ENCODE data around the gene ZBTB20. TPM values are rescaled to one million over a fixed set of nuclear protein-coding genes. Genes with fewer than 3 reads are reported as not detected.

Gene ZBTB20
- polyA plus RNA-seq, 1 donor = 2.6 TPM

DNA sequence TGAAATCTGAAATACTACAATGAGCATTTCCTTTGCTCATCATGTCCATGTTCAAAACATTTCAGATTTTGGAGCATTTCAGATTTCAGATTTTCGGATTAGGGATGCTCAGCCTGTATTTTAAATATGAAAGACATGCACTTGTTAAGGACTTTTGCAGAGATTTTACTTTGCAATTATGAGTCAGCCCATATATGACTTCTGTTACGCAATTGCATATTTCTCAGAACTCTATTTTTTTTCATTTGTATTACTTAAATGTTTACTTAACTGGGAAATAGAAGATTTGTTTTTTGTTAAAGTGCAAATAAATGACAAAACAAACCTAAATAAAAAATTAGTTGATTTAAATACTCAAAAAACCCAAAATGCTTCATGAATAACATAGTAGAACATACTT lies 376.2 kb downstream of the ZBTB20 start:
- DNase-seq (ENCODE audit: low read depth) = no peak

DNA sequence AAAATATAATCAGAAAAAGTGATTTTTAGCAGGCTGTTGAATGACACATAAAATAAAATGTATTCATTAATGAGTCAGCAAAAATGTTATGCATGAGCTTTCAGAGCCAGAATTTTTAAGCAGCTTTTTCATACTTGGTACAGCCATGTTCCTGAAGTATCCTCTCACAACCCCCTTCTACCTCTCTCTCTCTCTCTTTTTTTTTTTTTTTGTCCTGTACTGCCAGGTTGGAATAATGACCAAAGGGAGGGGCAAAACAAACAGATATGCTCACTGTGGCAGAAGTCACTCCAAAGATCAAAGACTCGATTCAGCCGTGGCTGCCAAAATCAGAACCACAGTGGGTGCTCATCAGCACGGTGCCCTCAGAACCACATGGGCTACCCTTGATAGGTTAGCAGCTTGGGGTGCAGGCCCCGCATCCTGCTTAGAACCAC lies 383.0 kb downstream of the ZBTB20 start:
- DNase-seq (ENCODE audit: low read depth) = no peak

GRCh38 chr3:114762144-114762543 lies 384.9 kb downstream of the ZBTB20 start:
- no peak for DNase-seq (ENCODE audit: low read depth)

DNA sequence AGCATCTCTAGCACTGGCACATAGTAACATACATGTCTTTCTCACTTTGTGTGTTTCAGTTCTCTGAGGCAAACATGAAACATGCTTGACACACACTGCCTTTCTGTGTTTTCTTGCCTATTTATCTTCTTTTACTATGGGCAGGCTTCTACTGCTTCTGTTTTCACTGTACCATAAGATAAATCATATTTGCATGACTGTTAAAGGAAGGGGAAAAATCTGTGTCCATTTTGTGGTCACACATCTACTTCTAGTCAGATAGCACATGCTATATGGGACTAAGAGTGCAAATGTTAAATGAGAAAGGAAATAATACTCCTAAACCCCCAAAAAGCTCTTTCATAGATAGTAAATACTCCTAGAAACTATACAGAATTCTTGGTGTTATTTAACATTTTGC lies 386.4 kb downstream of the ZBTB20 start:
- DNase-seq (ENCODE audit: low read depth) = no peak

- no peak for DNase-seq (ENCODE audit: low read depth)
These were observed 388.0 kb downstream of the ZBTB20 start for GRCh38 chr3:114758831-114759699.

- no peak for DNase-seq (ENCODE audit: low read depth)
These were observed 390.4 kb downstream of the ZBTB20 start for GRCh38 chr3:114756506-114757279.

DNA sequence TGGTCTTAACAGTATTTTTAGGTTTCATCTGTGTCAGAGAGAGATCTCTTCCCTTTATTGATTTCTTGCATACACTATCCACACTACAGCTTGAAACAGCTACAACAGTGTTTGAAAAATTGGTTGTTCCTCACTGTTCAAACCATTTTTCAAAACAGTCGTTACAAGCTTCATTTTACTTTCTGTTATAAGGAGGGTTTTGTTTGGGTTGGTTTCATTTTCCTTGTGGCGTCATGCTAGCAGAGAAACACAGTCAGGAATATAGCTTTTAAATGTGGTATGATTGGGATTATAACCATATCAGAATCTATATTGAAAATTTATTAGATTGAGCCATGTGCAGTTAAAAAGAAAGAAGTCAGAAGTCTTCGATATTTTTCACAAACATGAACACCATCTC lies 400.6 kb downstream of the ZBTB20 start:
- DNase-seq (ENCODE audit: low read depth) = no peak

GRCh38 chr3:114745322-114746240 lies 401.5 kb downstream of the ZBTB20 start:
- DNase-seq (ENCODE audit: low read depth) = no peak

DNA sequence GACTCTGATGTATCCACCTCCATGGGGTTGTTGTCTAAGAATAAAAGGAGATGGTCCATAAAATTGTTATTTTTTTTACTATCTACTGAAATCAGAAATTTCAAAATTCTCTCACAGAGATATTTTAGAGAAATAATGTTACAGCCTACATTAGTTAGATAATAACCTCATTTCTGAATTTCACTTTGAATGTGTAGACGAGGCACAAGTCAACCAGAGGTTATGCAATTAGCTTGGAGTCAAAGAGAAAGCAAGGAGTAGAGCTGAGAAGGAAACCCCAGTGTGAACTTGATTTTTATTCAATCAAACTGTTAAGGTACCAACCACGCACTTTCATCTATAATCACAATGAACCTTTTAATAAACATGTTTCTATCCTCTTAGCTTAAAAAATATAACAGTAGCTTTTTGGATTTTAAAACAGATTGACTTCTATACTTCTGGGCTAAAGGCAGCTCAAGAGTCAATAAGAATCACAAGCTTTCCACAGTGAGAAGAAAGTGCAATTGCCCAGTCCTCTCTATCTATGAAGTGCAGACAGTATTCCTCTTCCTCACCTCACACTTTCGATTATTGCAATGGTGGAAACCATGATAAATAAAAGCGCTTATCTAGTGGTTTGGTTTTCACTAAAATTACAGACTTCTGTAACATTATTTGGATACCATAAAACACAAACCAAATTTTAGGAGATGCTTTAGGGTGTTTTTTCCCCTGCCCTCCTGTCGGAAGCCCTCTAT lies 403.2 kb downstream of the ZBTB20 start:
- DNase-seq (ENCODE audit: low read depth) = no peak

GRCh38 chr3:114741066-114741465 lies 406.0 kb downstream of the ZBTB20 start:
- no peak for DNase-seq (ENCODE audit: low read depth)

- DNase-seq (ENCODE audit: low read depth) = no peak
These were observed 407.5 kb downstream of the ZBTB20 start for GRCh38 chr3:114739627-114740026.

DNA sequence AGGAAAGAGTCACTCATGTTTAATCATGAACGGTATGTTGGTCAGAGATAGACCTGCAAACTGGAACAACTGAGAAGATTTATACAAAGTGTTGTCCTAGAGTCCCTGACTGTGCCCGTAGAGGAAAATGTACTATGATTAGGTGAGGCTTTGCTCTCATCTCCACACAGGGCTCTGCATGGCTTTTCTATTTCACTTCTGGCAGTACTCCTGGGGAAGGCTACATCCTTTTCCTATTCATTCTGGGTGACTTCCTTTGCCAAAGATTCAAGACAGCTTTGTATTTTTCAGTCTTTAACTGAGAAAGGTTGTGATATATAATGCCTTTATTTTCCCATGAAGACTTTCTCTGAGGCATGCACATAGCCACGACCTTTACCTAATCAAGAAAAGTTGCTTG lies 414.7 kb downstream of the ZBTB20 start:
- DNase-seq (ENCODE audit: low read depth) = no peak

DNA sequence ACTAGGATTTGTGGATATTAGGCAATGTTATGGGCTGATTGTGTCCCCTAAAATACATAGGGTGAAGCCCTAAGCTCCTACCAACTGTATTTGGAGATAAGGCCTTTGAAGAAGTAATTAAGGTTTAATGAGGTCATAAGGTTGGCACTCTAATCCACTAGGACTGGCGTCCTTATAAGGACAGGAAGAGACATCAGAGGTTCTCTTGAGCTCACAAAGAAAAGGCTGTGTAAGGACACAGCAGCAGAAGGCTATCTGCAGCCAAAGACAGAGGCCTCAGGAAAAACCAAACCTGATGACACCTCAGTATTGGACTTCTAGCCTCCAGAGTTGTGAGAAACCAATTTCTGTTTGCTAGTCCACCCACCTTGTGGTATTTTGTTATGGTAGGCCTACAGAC lies 416.7 kb downstream of the ZBTB20 start:
- no peak for DNase-seq (ENCODE audit: low read depth)

- no peak for DNase-seq (ENCODE audit: low read depth)
These were observed 419.7 kb downstream of the ZBTB20 start for GRCh38 chr3:114727373-114727772.

- DNase-seq (ENCODE audit: low read depth) = no peak
These were observed 421.1 kb downstream of the ZBTB20 start for GRCh38 chr3:114725966-114726365.

- no peak for DNase-seq (ENCODE audit: low read depth)
These were observed 424.6 kb downstream of the ZBTB20 start for GRCh38 chr3:114722530-114722929.

DNA sequence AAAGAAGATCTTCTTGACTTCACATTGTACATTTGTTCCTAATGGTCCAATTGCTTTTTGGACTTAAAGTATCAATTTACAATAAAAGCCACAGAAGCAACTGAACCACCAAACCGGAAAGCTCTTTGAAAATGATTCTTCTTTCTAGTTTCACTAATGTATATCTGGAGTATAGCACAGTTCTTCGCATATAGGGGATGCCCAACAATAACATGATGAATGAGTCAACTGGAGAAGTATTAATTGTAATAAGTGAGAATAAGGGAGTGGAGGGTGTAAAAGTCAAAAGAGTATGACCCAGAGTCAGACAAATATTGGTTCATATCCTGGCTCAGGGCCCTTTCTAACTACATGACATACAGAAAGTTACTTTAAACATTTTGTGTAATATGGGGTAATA lies 425.2 kb downstream of the ZBTB20 start:
- no peak for DNase-seq (ENCODE audit: low read depth)

GRCh38 chr3:114721209-114721608 lies 425.9 kb downstream of the ZBTB20 start:
- no peak for DNase-seq (ENCODE audit: low read depth)

GRCh38 chr3:114718898-114719210 lies 428.2 kb downstream of the ZBTB20 start:
- DNase-seq (ENCODE audit: low read depth) = no peak

DNA sequence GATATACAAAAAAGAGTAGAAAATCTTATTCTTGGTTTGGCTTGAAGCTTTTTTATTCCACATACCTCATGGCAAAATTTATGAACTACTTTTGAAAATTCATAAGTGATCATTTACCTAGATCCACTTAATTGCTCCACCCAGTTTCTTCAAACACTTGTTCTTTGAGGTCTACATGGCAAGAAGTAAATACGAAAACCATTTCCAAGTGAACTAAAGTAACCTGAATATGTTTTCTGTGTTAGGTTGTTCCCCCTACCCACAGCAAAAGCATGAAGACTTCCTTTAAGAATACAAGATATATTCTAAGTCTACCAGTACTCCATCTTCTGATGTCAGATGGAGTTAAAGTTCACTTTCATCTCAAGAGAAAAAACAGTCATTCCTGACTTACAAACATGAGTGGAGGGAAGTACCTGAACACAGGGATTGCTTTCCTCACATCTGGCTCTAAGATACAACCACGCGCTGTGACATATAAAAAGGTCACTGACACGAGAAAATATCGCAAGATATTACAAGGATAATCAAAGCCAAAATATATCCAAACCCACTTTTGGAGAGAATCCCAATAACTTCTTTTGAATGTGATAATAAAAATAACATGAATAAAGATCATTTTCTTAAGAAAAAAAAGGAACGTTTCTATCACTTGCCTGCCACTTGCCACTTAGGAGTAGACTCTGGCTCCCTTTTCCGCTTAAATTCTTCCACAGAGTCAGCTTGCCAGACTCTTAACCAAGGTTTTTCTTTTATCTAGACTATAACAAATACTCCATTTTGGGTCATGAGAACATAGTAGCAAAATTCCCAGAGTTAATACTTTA lies 428.8 kb downstream of the ZBTB20 start:
- no peak for DNase-seq (ENCODE audit: low read depth)

All from forelimb muscle (tissue), 1 donor.